OCI-LY7 (cell line): ENCODE data around the gene EPB41L4B. TPM values are rescaled to one million over a fixed set of nuclear protein-coding genes. Genes with fewer than 3 reads are reported as not detected.

Experiments used
- BruUV-seq: library from RNA; stranded (reverse); fragments of 400-500 nt; replicated peaks from 2 replicates; lab custom pipeline; 2021; lab: Mats Ljungman, UMichigan
- CTCF ChIA-PET: fragments of 300-600 bp; sonication (Branson Sonifier 250); formaldehyde crosslinking; loops from one replicate; lab custom pipeline; 2022; ENCODE audit warnings: antibody characterized with exemption; ENCODE audit not compliant: unreplicated experiment; lab: Charles Lee
- POLR2A ChIA-PET: fragments of 300-600 bp; sonication (Branson Sonifier 250); formaldehyde crosslinking; loops from one replicate; lab custom pipeline; 2022; ENCODE audit warnings: antibody characterized with exemption; lab: Charles Lee
- DNase-seq: peaks from one replicate; pipeline ENCODE4 v3.0.0-alpha.2; 2015; ENCODE audit warnings: low spot score
- H2AFZ ChIP-seq: fragments of 200-600 bp; sonication (generic), shearing (Covaris generic); 2 replicates; pipeline ENCODE4 v1.6.1; 2014; ENCODE audit warnings: mild to moderate bottlenecking, antibody characterized with exemption, low read length, moderate library complexity
- H3K27ac ChIP-seq: fragments of 200-600 bp; sonication (generic); 2 replicates; pipeline ENCODE4 v1.5.1; 2014; ENCODE audit warnings: mixed run types, low read depth, mild to moderate bottlenecking, moderate library complexity, low read length, inconsistent platforms; ENCODE audit not compliant: poor library complexity, severe bottlenecking
- H3K36me3 ChIP-seq: fragments of 200-600 bp; sonication (generic); 2 replicates; pipeline ENCODE4 v1.6.1; 2014; ENCODE audit warnings: mild to moderate bottlenecking, antibody characterized with exemption, low read length, moderate library complexity, mixed read lengths; ENCODE audit not compliant: insufficient read depth
- H3K4me1 ChIP-seq: fragments of 200-600 bp; sonication (generic); 2 replicates; pipeline ENCODE4 v1.5.1; 2014; ENCODE audit warnings: mild to moderate bottlenecking, low read length; ENCODE audit not compliant: insufficient read depth, poor library complexity, severe bottlenecking
- H3K4me2 ChIP-seq: fragments of 200-600 bp; sonication (generic); 2 replicates; pipeline ENCODE4 v1.6.1; 2014; ENCODE audit warnings: mild to moderate bottlenecking, low read length
- H3K4me3 ChIP-seq: fragments of 200-600 bp; sonication (generic); 2 replicates; pipeline ENCODE4 v1.5.1; 2014; ENCODE audit warnings: mild to moderate bottlenecking, low read depth, low read length; ENCODE audit not compliant: poor library complexity, severe bottlenecking
- H3K79me2 ChIP-seq: fragments of 200-600 bp; sonication (generic); 2 replicates; pipeline ENCODE4 v1.6.1; 2016; ENCODE audit warnings: low read depth, mild to moderate bottlenecking, low read length, moderate library complexity, mixed read lengths; ENCODE audit not compliant: insufficient read depth
- H3K9me2 ChIP-seq: fragments of 200-600 bp; sonication (generic); 2 replicates; pipeline ENCODE4 v1.6.1; 2016; ENCODE audit warnings: mild to moderate bottlenecking, low read length, mixed read lengths; ENCODE audit not compliant: insufficient read depth
- H3K9me3 ChIP-seq: fragments of 200-600 bp; sonication (generic); 2 replicates; pipeline ENCODE4 v1.6.1; 2014; ENCODE audit warnings: mild to moderate bottlenecking, mixed run types, low read length, mixed read lengths
- H4K20me1 ChIP-seq: fragments of 200-600 bp; sonication (generic); 2 replicates; pipeline ENCODE4 v1.6.1; 2014; ENCODE audit warnings: mild to moderate bottlenecking, antibody characterized with exemption, low read length, moderate library complexity, mixed read lengths; ENCODE audit not compliant: insufficient read depth
- CTCF ChIP-seq: fragments of 200-600 bp; sonication (generic); conservative IDR thresholded peaks from 2 replicates; pipeline ENCODE4 v1.5.1; 2014; ENCODE audit warnings: mild to moderate bottlenecking, antibody characterized with exemption, low read length, moderate library complexity, mixed read lengths
- EZH2phosphoT487 ChIP-seq: fragments of 200-600 bp; sonication (generic); IDR thresholded peaks from 2 replicates; pipeline ENCODE4 v1.6.1; 2018; ENCODE audit warnings: low read depth, borderline replicate concordance, mild to moderate bottlenecking, mixed run types, antibody characterized with exemption, low read length, moderate library complexity, mixed read lengths
- intact Hi-C: fragments of 100-400 bp; cut with micrococcal nuclease; formaldehyde crosslinking; loops from one replicate; pipeline ENCODE4 v1.10.0; 2022; ENCODE audit not compliant: unreplicated experiment
- small RNA-seq: library from RNA; depleted of rRNA; stranded (forward); fragments of <200 nt; gene quantifications from one replicate; pipeline ENCODE3, GENCODE V24; 2014
- total RNA-seq, 2 experiments: library from RNA; depleted of rRNA in 1 of 2; stranded (reverse); fragments of >200 nt in 1 of 2; shearing (Covaris generic) in 1 of 2; gene quantifications; 2 replicates each; pipeline ENCODE4 v1.2.3, GENCODE V29; 2014 to 2022

EPB41L4B gene
- total RNA-seq, 2 experiments from 2014 or later = 0.29 TPM; not detected in 1

GRCh38 chr9:109124121-109124520 lies 196.7 kb downstream of the EPB41L4B start:
- TF ChIP-seq CTCF (no peak), EZH2phosphoT487 (no peak)
- POLR2A ChIA-PET = no interaction called here
- H3K4me2 ChIP-seq = no peak overlapping the region

GRCh38 chr9:109122726-109123621 lies 197.9 kb downstream of the EPB41L4B start:
- CTCF ChIA-PET = no interaction called here
- BruUV-seq = no TSS peak
- DNase-seq = peak; percentile 37
- Histone ChIP-seq H3K4me1 (peaks cover 25% of the 10 kb centered on the region), H3K4me2 (peak overlapping the region; percentile 13; the same call in 1 of the 2 replicates), H3K9me2 (no peaks in the 10 kb centered on the region), H3K36me3 (peaks cover 7% of the 10 kb centered on the region), H3K79me2 (peaks cover 18% of the 10 kb centered on the region), H3K4me3 (no peak overlapping the region), H3K9me3 (no peaks in the 10 kb centered on the region), H4K20me1 (peaks cover 12% of the 10 kb centered on the region; the same call in 1 of the 2 replicates), H2AFZ (peak overlapping the region; percentile 82), H3K27ac (no peak overlapping the region)
- POLR2A ChIA-PET = interaction anchor here (0.6 kb wide), 1 partner anchor 211 kb away, joined by 3 read pairs; no protein-coding TSS in a partner anchor
- TF ChIP-seq CTCF = no peak
- intact Hi-C loops = no loop called here

More at GRCh38 chr9:109124121-109124520, 196.7 kb downstream of the EPB41L4B start:
- no peaks in the 10 kb centered on the region for H3K9me2 ChIP-seq
- no peak overlapping the region for H3K4me3 ChIP-seq
- peaks cover 6% of the 10 kb centered on the region for H3K79me2 ChIP-seq
- H3K27ac ChIP-seq = no peak overlapping the region
- intact Hi-C loops = no loop called here
- peaks cover 23% of the 10 kb centered on the region for H3K4me1 ChIP-seq
- peaks cover under 1% of the 10 kb centered on the region; the same call in 1 of the 2 replicates for H4K20me1 ChIP-seq
- DNase-seq = no peak
- H3K9me3 ChIP-seq = no peaks in the 10 kb centered on the region
- CTCF ChIA-PET = no interaction called here
- no peaks in the 10 kb centered on the region for H3K36me3 ChIP-seq
- H2AFZ ChIP-seq = peak overlapping the region; percentile 82; the same call in 1 of the 2 replicates
- no TSS peak for BruUV-seq

Small RNA genes lying within 50 kb of the gene (small RNA-seq; reads per million reads assigned to genes)
- not detected for gene RF00019
- gene RNU6-984P = not detected

Other genes starting within 250 kb of the EPB41L4B start
- gene TMEM245, start 201.1 kb downstream of the EPB41L4B start, total RNA-seq (2014; rRNA removed; shearing (Covaris generic)) = 19.4 and 22.0 TPM in 2 replicates
- 36.1 and 40.8 TPM in 2 replicates for gene TMEM245, start 201.1 kb downstream of the EPB41L4B start, total RNA-seq (2022)
- not detected in 2 replicates for gene FRRS1L, start 153.8 kb downstream of the EPB41L4B start, total RNA-seq (2014; rRNA removed; shearing (Covaris generic))
- not detected in 2 replicates for gene FRRS1L, start 153.8 kb downstream of the EPB41L4B start, total RNA-seq (2022)
- gene PTPN3, start 177.2 kb upstream of the EPB41L4B start, total RNA-seq (2014; rRNA removed; shearing (Covaris generic)) = 0.03 TPM in 1 of 2 replicates, not detected in the other
- gene PTPN3, start 177.2 kb upstream of the EPB41L4B start, total RNA-seq (2022) = not detected in 2 replicates